ENCODE results near the gene DNAJB5. TPM values are rescaled to one million over a fixed set of nuclear protein-coding genes. Genes with fewer than 3 reads are reported as not detected.
"Not testable (repeated sequence)": the region's sequence is repeated elsewhere in the genome, so short reads cannot be mapped to it uniquely, and the experiment has no call there.

DNAJB5 gene
- 10 to 100 TPM in 1 of 3 donors, 1 to 10 TPM in 2; 1.2 to 32.9 (median 5.8) TPM for total RNA-seq
- long read RNA-seq, donor 1, transcript DNAJB5-201 (4 exons, 2,391 nt) = major isoform, 5 of 8 reads
- long read RNA-seq, donor 1, partial matches to known transcripts = 0 of 8 reads
- long read RNA-seq, donor 1, other reads (novel, unspliced or antisense) = 3 of 8 reads
- long read RNA-seq, donor 2, partial matches to known transcripts = 0 of 1 reads
- long read RNA-seq, donor 2, other reads (novel, unspliced or antisense) = 0 of 1 reads

GRCh38 chr9:34989003-34989945 is at the start of gene DNAJB5:
Gene DNAJB5, plus strand, starts transcription at chr9:34989745. Its CDS starts 886 bp downstream, at chr9:34990631.
- intact Hi-C loops (cut with DNase I, micrococcal nuclease) = loop anchor here in 1 of 2 donors (5.0 kb wide), 1 partner anchor 92 kb away; a partner anchor contains a TSS
- Histone ChIP-seq H3K4me3 (peak within 1 kb of the TSS; percentile 29), H3K9me3 (no peaks in the 10 kb centered on the region), H3K36me3 (ENCODE audit: low read depth) (no peaks in the 10 kb centered on the region), H3K4me1 (ENCODE audit: low read depth) (peaks cover 4% of the 10 kb centered on the region)
- ATAC-seq (peak; percentile 96), DNase-seq (peak; percentile 98)
- no peak for TF ChIP-seq CTCF (IDR thresholded peaks at IDR 0.05)

GRCh38 chr9:34939989-34940388 is 49.6 kb upstream of the DNAJB5 start:
- H3K36me3 ChIP-seq (ENCODE audit: low read depth); H3K4me1 ChIP-seq (ENCODE audit: low read depth); H3K4me3 ChIP-seq; DNase-seq; ATAC-seq; intact Hi-C loops (cut with DNase I, micrococcal nuclease); H3K9me3 ChIP-seq: not testable (repeated sequence)

- Histone ChIP-seq H3K36me3 (ENCODE audit: low read depth) (no peaks in the 10 kb centered on the region), H3K4me3 (no peak overlapping the region), H3K4me1 (ENCODE audit: low read depth) (no peaks in the 10 kb centered on the region), H3K9me3 (no peaks in the 10 kb centered on the region)
- intact Hi-C loops (cut with DNase I, micrococcal nuclease) = no loop called here
- ATAC-seq = peak; percentile 97
- TF ChIP-seq CTCF (IDR thresholded peaks at IDR 0.05) = no peak
- DNase-seq = no peak
Measured at GRCh38 chr9:34948451-34948850, 41.1 kb upstream of the DNAJB5 start.

- Histone ChIP-seq H3K36me3 (ENCODE audit: low read depth) (no peaks in the 10 kb centered on the region), H3K4me1 (ENCODE audit: low read depth) (peaks cover 4% of the 10 kb centered on the region), H3K4me3 (no peak overlapping the region), H3K9me3 (no peaks in the 10 kb centered on the region)
- intact Hi-C loops (cut with DNase I, micrococcal nuclease) = no loop called here
- DNase-seq (no peak), ATAC-seq (no peak)
- TF ChIP-seq CTCF (IDR thresholded peaks at IDR 0.05) = no peak
Measured at GRCh38 chr9:34954225-34954624, 35.3 kb upstream of the DNAJB5 start.

- intact Hi-C loops (cut with DNase I, micrococcal nuclease); H3K9me3 ChIP-seq; H3K36me3 ChIP-seq (ENCODE audit: low read depth); DNase-seq; ATAC-seq; H3K4me1 ChIP-seq (ENCODE audit: low read depth); H3K4me3 ChIP-seq: not testable (repeated sequence)
Measured at GRCh38 chr9:34956066-34956465, 33.5 kb upstream of the DNAJB5 start.

- no peak for DNase-seq
- no peak for ATAC-seq
- H3K4me1 ChIP-seq (ENCODE audit: low read depth) = peaks cover 4% of the 10 kb centered on the region
- no peaks in the 10 kb centered on the region for H3K9me3 ChIP-seq
- H3K36me3 ChIP-seq (ENCODE audit: low read depth) = no peaks in the 10 kb centered on the region
- no peak for TF ChIP-seq CTCF (IDR thresholded peaks at IDR 0.05)
- intact Hi-C loops (cut with DNase I, micrococcal nuclease) = no loop called here
- no peak overlapping the region for H3K4me3 ChIP-seq
Measured at GRCh38 chr9:34956648-34957047, 32.9 kb upstream of the DNAJB5 start.
